HepG2 (cell line): Measurements from ENCODE around the gene GSDMA. TPM values are rescaled to one million over a fixed set of nuclear protein-coding genes. Genes with fewer than 3 reads are reported as not detected.
A peak's percentile ranks its signal among the peaks of the same experiment; 100 is the strongest.

Experiments used
- DDIT3 ChIP-seq: sonication (generic); formaldehyde crosslinking; IDR thresholded peaks from 2 replicates; pipeline ENCODE4 v1.4.0; 2020; ENCODE audit warnings: mild to moderate bottlenecking, missing genetic modification reagents
- DNMT1 ChIP-seq: sonication (generic); formaldehyde crosslinking; IDR thresholded peaks from 2 replicates; pipeline ENCODE4 v1.5.1; 2020; ENCODE audit warnings: mild to moderate bottlenecking, missing genetic modification reagents
- EP300 ChIP-seq, 3 experiments: sonication (generic) in 1 of 3; formaldehyde crosslinking in 1 of 3; IDR thresholded peaks; 2 replicates each; pipeline versions ENCODE4 v1.5.1 to v1.6.1; 2011 to 2020; ENCODE audit warnings: low read depth in 2 of 3, low read length in 2 of 3, borderline replicate concordance in 1 of 3, improper control_type of control experiment in 1 of 3, mild to moderate bottlenecking in 1 of 3, missing genetic modification reagents in 1 of 3, moderate library complexity in 1 of 3
- ETV6 ChIP-seq: sonication (generic); formaldehyde crosslinking; conservative IDR thresholded peaks from 2 replicates; pipeline ENCODE4 v1.4.0; 2020; ENCODE audit warnings: missing genetic modification reagents
- FOXJ3 ChIP-seq: sonication (generic); formaldehyde crosslinking; IDR thresholded peaks from 2 replicates; pipeline ENCODE4 v1.4.0; 2020; ENCODE audit warnings: missing genetic modification reagents, mild to moderate bottlenecking, borderline replicate concordance
- HIC2 ChIP-seq: sonication (generic); formaldehyde crosslinking; IDR thresholded peaks from 2 replicates; pipeline ENCODE4 v1.9.0; 2022; ENCODE audit warnings: low read depth, missing genetic modification reagents
- IKZF1 ChIP-seq: fragments of 450-650 bp; IDR thresholded peaks from 2 replicates; pipeline ENCODE4 v1.7.1; 2016
- MAFK ChIP-seq, 2 experiments: IDR thresholded peaks in 1 of 2; conservative IDR thresholded peaks in 1 of 2; 2 replicates each; pipeline ENCODE4 v1.6.1; 2011; ENCODE audit warnings: improper control_type of control experiment in 2 of 2, low read length in 2 of 2
- MXD4 ChIP-seq: IDR thresholded peaks from 2 replicates; pipeline ENCODE4 v1.6.1; 2016; ENCODE audit warnings: mild to moderate bottlenecking, missing biosample characterization, missing genetic modification reagents
- RARA ChIP-seq: IDR thresholded peaks from 2 replicates; pipeline ENCODE4 v1.6.1; 2016; ENCODE audit warnings: missing genetic modification reagents, missing compliant biosample characterization
- RFX5 ChIP-seq: IDR thresholded peaks from 2 replicates; pipeline ENCODE4 v1.6.1; 2011; ENCODE audit warnings: low read depth, low read length, improper control_type of control experiment
- SALL1 ChIP-seq: sonication (generic); formaldehyde crosslinking; IDR thresholded peaks from 2 replicates; pipeline ENCODE4 v1.8.0; 2022; ENCODE audit warnings: mild to moderate bottlenecking, missing genetic modification reagents
- SIN3A ChIP-seq: IDR thresholded peaks from 2 replicates; pipeline ENCODE4 v1.6.1; 2011; ENCODE audit warnings: low read depth, mild to moderate bottlenecking, control low read depth, low read length, borderline replicate concordance
- THAP8 ChIP-seq: sonication (generic); formaldehyde crosslinking; IDR thresholded peaks from 2 replicates; pipeline ENCODE4 v1.5.1; 2020; ENCODE audit warnings: missing genetic modification reagents, mild to moderate bottlenecking, borderline replicate concordance
- THAP9 ChIP-seq: sonication (generic); formaldehyde crosslinking; IDR thresholded peaks from 2 replicates; pipeline ENCODE4; 2020; ENCODE audit warnings: missing genetic modification reagents, mild to moderate bottlenecking, borderline replicate concordance
- YEATS4 ChIP-seq: sonication (generic); formaldehyde crosslinking; IDR thresholded peaks from 2 replicates; pipeline ENCODE4 v1.4.0; 2020; ENCODE audit warnings: missing genetic modification reagents, borderline replicate concordance
- ZFP90 ChIP-seq: sonication (generic); formaldehyde crosslinking; IDR thresholded peaks from 2 replicates; pipeline ENCODE4 v1.8.0; 2022; ENCODE audit warnings: missing genetic modification reagents, mild to moderate bottlenecking, inconsistent platforms, borderline replicate concordance
- ZMAT3 ChIP-seq: sonication (generic); formaldehyde crosslinking; conservative IDR thresholded peaks from 2 replicates; pipeline ENCODE4 v1.7.0; 2021; ENCODE audit warnings: missing genetic modification reagents
- ZNF136 ChIP-seq: sonication (generic); formaldehyde crosslinking; IDR thresholded peaks from 2 replicates; pipeline ENCODE4 v1.8.1; 2022; ENCODE audit warnings: low read depth, mild to moderate bottlenecking, moderate library complexity, missing genetic modification reagents
- ZNF674 ChIP-seq: sonication (generic); formaldehyde crosslinking; IDR thresholded peaks from 2 replicates; pipeline ENCODE4 v1.5.0; 2020; ENCODE audit warnings: low read depth, mild to moderate bottlenecking, missing genetic modification reagents
- ZNF720 ChIP-seq: sonication (generic); formaldehyde crosslinking; IDR thresholded peaks from 2 replicates; pipeline ENCODE4 v1.4.0; 2020; ENCODE audit warnings: missing genetic modification reagents
- ZNF782 ChIP-seq: sonication (generic); formaldehyde crosslinking; IDR thresholded peaks from 2 replicates; pipeline ENCODE4 v1.4.0; 2020; ENCODE audit warnings: missing genetic modification reagents, mild to moderate bottlenecking, borderline replicate concordance
- ZNF839 ChIP-seq: sonication (generic); formaldehyde crosslinking; IDR thresholded peaks from 2 replicates; pipeline ENCODE4 v1.4.0; 2020; ENCODE audit warnings: missing genetic modification reagents, mild to moderate bottlenecking, borderline replicate concordance
- polyA plus RNA-seq, 8 experiments: library from polyadenylated mRNA; depleted of rRNA in 3 of 8; stranded (reverse) in 7 of 8; unstranded in 1 of 8; fragments of >200 nt; fragmentation: Illumina TruSeq in 4 of 8; extraction: Trizol in 4 of 8; gene quantifications; 2 replicates each; pipeline versions ENCODE4 v1.2.1 to v1.2.3, GENCODE V29; 2011 to 2016; ENCODE audit warnings: low read depth in 4 of 8, missing spikeins in 1 of 8, mixed read lengths in 1 of 8; ENCODE audit not compliant: insufficient read depth in 1 of 8
- total RNA-seq, 5 experiments: library from RNA; depleted of rRNA; stranded (reverse); fragments of >200 nt; fragmentation: Illumina TruSeq; extraction: Trizol; gene quantifications; 2 replicates each; pipeline ENCODE4 v1.2.3, GENCODE V29; 2016; ENCODE audit warnings: low read depth in 1 of 5

GSDMA gene
- total and polyA plus RNA-seq, 2 of the 13 experiments (the other 11 are each of a cell fraction or from before 2014, with no cell fraction given), result not detected

- TF ChIP-seq MAFK (conservative IDR thresholded peaks at IDR 0.05 in 1 of 2, IDR thresholded peaks at IDR 0.05 in 1 of 2; ENCODE audit: low read length in 2 of 2), result peak in 1 of 2 experiments; percentile 80; a peak in 2 of 4 replicates
- peak; percentile 89 for TF ChIP-seq ZFP90 (CRISPR knock-in tag)
- TF ChIP-seq RARA, result peak; percentile 77
- TF ChIP-seq HIC2 (CRISPR knock-in tag), result no peak
- peak; percentile 93 for TF ChIP-seq MXD4 (CRISPR knock-in tag)
- TF ChIP-seq ZNF839 (CRISPR knock-in tag), result peak; percentile 98; the same call in 1 of the 2 replicates
- TF ChIP-seq ZNF782 (CRISPR knock-in tag), result peak; percentile 91
- peak; percentile 99 for TF ChIP-seq ZMAT3 (CRISPR knock-in tag)
- peak; percentile 99 for TF ChIP-seq YEATS4 (CRISPR knock-in tag)
- TF ChIP-seq THAP8 (CRISPR knock-in tag), result peak; percentile 99
- TF ChIP-seq FOXJ3, result peak; percentile 73; the same call in 1 of the 2 replicates
- TF ChIP-seq DNMT1 (CRISPR knock-in tag), result peak; percentile 99
- TF ChIP-seq THAP9, result peak; percentile 95
- peak; percentile 87; the same call in 1 of the 2 replicates for TF ChIP-seq SIN3A
- peak; percentile 96; the same call in 1 of the 2 replicates for TF ChIP-seq ZNF136 (CRISPR knock-in tag)
- peak; percentile 98 for TF ChIP-seq ETV6
- 0 out of 2 replicates have a peak, but pooled peaks have one; percentile 89 for TF ChIP-seq DDIT3 (CRISPR knock-in tag)
- TF ChIP-seq SALL1 (CRISPR knock-in tag), result peak; percentile 96
- peak; percentile 99 for TF ChIP-seq RFX5
- TF ChIP-seq EP300 (IDR thresholded peaks at IDR 0.05; ENCODE audit: low read depth in 2 of 2, low read length in 2 of 2), result peak; percentile 61 to 70; a peak in 2 of 4 replicates
- peak; percentile 82 for TF ChIP-seq EP300 (CRISPR knock-in tag; IDR thresholded peaks at IDR 0.05; ENCODE audit: borderline replicate concordance)
- 0 out of 2 replicates have a peak, but pooled peaks have one; percentile 51 for TF ChIP-seq ZNF720 (CRISPR knock-in tag)
- no peak for TF ChIP-seq IKZF1
- no peak for TF ChIP-seq ZNF674 (CRISPR knock-in tag)
These were observed 17.8 kb downstream of the GSDMA start, which contains the start of gene PSMD3 (continued) for GRCh38 chr17:39980351-39981206.
